ENCODE results near the gene TTC7B. TPM values are rescaled to one million over a fixed set of nuclear protein-coding genes. Genes with fewer than 3 reads are reported as not detected.

The TTC7B gene
- total and polyA plus RNA-seq, 2 experiments from 2014 or later, result 7.9 to 28.6 TPM

DNA sequence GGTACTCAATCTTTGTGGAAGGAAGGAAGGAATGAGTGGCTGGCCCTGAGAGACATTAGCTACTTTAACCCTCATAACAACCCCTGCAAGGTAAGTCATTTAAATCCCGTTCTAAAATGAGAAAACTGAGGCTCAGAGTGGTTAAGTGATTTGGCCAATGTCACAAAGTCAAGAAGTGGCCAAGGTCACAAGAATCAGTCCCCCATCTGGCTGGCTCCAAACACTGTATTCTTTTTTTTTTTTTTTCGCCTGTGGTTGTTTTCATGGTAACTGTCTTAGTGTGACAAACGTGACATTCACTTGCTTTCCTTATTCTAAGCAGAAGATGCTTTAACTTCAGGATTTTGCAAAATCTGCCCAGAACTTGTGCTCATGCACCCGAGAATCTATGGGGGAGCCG lies 2.8 kb downstream of the TTC7B start:
- Histone ChIP-seq H3K4me1 (ENCODE audit: insufficient read depth) (peaks cover 13% of the 10 kb centered on the region), H3K79me2 (replicated peaks; ENCODE audit: insufficient read depth) (peaks cover 3% of the 10 kb centered on the region), H3K27ac (ENCODE audit: low read depth) (no peak overlapping the region), H3F3A (replicated peaks; ENCODE audit: low read depth) (no peaks in the 10 kb centered on the region), H2AFZ (no peak overlapping the region), H3K4me2 (no peak overlapping the region), H3K4me3 (no peak overlapping the region), H3K9me2 (ENCODE audit: insufficient read depth) (no peaks in the 10 kb centered on the region), H3K27me3 (ENCODE audit: insufficient read depth) (peaks cover 14% of the 10 kb centered on the region), H4K20me1 (replicated peaks; ENCODE audit: insufficient read depth) (no peaks in the 10 kb centered on the region; the same call in 1 of the 2 replicates), H3K36me3 (ENCODE audit: insufficient read depth) (no peaks in the 10 kb centered on the region)
- Mint-ChIP-seq H3K9me3 (no peaks in the 10 kb centered on the region), H3K4me1 (peaks cover 8% of the 10 kb centered on the region), H3K36me3 (ENCODE audit: low read depth) (no peaks in the 10 kb centered on the region), H3K27ac (no peak overlapping the region), H3K27me3 (ENCODE audit: insufficient read depth, low read depth, poor library complexity) (peaks cover 17% of the 10 kb centered on the region), H3K4me3 (no peak overlapping the region)
- no peak for ATAC-seq
- TF ChIP-seq ZNF462 (CRISPR knock-in tag; IDR thresholded peaks at IDR 0.05) (no peak), CTCF (conservative IDR thresholded peaks at IDR 0.05; ENCODE audit: low read depth in 2 of 2) (no peak), POLR2AphosphoS5 (IDR thresholded peaks at IDR 0.05; ENCODE audit: low read depth) (no peak), STAT1 (IDR thresholded peaks at IDR 0.05; ENCODE audit: unreplicated experiment) (no peak), JUNB (IDR thresholded peaks at IDR 0.05; ENCODE audit: unreplicated experiment) (no peak), NANOG (IDR thresholded peaks at IDR 0.05; ENCODE audit: borderline replicate concordance) (no peak)
- TF ChIP-seq, protein P1, sequence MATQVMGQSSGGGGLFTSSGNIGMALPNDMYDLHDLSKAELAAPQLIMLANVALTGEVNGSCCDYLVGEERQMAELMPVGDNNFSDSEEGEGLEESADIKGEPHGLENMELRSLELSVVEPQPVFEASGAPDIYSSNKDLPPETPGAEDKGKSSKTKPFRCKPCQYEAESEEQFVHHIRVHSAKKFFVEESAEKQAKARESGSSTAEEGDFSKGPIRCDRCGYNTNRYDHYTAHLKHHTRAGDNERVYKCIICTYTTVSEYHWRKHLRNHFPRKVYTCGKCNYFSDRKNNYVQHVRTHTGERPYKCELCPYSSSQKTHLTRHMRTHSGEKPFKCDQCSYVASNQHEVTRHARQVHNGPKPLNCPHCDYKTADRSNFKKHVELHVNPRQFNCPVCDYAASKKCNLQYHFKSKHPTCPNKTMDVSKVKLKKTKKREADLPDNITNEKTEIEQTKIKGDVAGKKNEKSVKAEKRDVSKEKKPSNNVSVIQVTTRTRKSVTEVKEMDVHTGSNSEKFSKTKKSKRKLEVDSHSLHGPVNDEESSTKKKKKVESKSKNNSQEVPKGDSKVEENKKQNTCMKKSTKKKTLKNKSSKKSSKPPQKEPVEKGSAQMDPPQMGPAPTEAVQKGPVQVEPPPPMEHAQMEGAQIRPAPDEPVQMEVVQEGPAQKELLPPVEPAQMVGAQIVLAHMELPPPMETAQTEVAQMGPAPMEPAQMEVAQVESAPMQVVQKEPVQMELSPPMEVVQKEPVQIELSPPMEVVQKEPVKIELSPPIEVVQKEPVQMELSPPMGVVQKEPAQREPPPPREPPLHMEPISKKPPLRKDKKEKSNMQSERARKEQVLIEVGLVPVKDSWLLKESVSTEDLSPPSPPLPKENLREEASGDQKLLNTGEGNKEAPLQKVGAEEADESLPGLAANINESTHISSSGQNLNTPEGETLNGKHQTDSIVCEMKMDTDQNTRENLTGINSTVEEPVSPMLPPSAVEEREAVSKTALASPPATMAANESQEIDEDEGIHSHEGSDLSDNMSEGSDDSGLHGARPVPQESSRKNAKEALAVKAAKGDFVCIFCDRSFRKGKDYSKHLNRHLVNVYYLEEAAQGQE (IDR thresholded peaks at IDR 0.05; ENCODE audit: unreplicated experiment), result no peak
- TF ChIP-seq, protein P2, sequence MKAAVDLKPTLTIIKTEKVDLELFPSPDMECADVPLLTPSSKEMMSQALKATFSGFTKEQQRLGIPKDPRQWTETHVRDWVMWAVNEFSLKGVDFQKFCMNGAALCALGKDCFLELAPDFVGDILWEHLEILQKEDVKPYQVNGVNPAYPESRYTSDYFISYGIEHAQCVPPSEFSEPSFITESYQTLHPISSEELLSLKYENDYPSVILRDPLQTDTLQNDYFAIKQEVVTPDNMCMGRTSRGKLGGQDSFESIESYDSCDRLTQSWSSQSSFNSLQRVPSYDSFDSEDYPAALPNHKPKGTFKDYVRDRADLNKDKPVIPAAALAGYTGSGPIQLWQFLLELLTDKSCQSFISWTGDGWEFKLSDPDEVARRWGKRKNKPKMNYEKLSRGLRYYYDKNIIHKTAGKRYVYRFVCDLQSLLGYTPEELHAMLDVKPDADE (IDR thresholded peaks at IDR 0.05), result no peak
- no peak for DNase-seq (ENCODE audit: low spot score)

Measured in GM23338 (cell line).